Measurements from ENCODE around the gene OR8J1.

DNA sequence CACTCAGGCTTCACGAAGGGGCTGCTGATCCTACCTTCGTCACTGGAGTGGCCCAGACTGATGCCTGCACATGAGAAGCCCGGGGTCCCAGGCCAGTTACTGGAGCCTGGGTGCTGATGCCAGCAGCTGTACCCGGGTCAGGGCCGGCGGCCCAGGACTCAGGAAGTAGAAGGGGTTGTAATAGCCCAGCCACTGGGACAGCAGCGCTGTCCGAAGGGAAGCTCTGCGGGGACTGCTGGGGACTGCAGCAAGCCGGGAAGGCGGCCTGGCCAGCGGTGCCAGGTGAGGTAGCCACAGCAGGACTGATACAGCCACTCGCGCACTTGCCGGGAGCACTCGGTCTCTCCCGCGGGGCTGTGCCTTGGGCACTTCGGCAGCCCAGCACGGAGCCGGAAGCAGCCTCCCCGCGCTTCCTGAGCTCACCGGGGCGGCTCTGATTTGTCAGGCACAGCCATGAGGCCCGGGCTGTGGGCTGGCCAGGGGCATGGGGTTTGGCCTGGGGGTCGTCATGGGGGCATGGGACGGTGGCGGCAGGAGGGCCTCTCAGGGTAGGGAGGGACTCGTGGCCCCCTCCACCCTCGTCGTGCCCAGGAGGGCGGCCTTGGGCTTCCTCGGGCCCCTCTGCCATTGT is 22.1 kb upstream of the OR8J1 start:
- TF ChIP-seq POLR2AphosphoS5 (IDR thresholded peaks at IDR 0.05; ENCODE audit: low read depth, low read length) (no peak), TAF1 (IDR thresholded peaks at IDR 0.05; ENCODE audit: borderline replicate concordance, insufficient read depth, low read length) (no peak)

Data from PFSK-1 (cell line).